PFSK-1 (cell line): ENCODE measurements around the gene ZDHHC14.

ENCODE experiments used
- FOXP2 ChIP-seq: optimal IDR thresholded peaks from 2 replicates; pipeline ENCODE3; 2011; ENCODE audit warnings: borderline replicate concordance, control low read depth, inconsistent platforms; ENCODE audit not compliant: insufficient read depth; ENCODE audit errors: extremely low read length, extremely low read depth
- POLR2AphosphoS5 ChIP-seq: IDR thresholded peaks from 2 replicates; pipeline ENCODE4 v1.6.1; 2012; ENCODE audit warnings: low read depth, mild to moderate bottlenecking, control low read depth, low read length, moderate library complexity
- REST ChIP-seq, 2 experiments: IDR thresholded peaks; 2 replicates each; pipeline versions ENCODE4 v1.6.1 to v1.8.0; 2011 to 2012; ENCODE audit warnings: low read depth in 2 of 2, low read length in 2 of 2, control low read depth in 1 of 2, inconsistent platforms in 1 of 2, mild to moderate bottlenecking in 1 of 2, moderate library complexity in 1 of 2; ENCODE audit not compliant: insufficient read depth in 1 of 2
- SIN3A ChIP-seq: IDR thresholded peaks from 2 replicates; pipeline ENCODE4 v1.6.1; 2012; ENCODE audit warnings: mild to moderate bottlenecking, low read length, moderate library complexity, borderline replicate concordance; ENCODE audit not compliant: insufficient read depth
- TAF1 ChIP-seq: IDR thresholded peaks from 2 replicates; pipeline ENCODE4 v1.6.1; 2012; ENCODE audit warnings: low read length, control low read depth, borderline replicate concordance; ENCODE audit not compliant: insufficient read depth

The ZDHHC14 gene

GRCh38 chr6:157390273-157391060, 9.5 kb downstream of the ZDHHC14 start:
- TF ChIP-seq SIN3A (no peak), POLR2AphosphoS5 (no peak), TAF1 (no peak), FOXP2 (no peak), REST (IDR thresholded peaks at IDR 0.05; ENCODE audit: insufficient read depth in 1 of 2, low read depth in 2 of 2, low read length in 2 of 2) (no peak)

- TF ChIP-seq TAF1, result no peak
Measured at GRCh38 chr6:157392927-157393668, 12.1 kb downstream of the ZDHHC14 start.

- TF ChIP-seq REST (IDR thresholded peaks at IDR 0.05; ENCODE audit: insufficient read depth in 1 of 2, low read depth in 2 of 2, low read length in 2 of 2) (no peak), SIN3A (no peak), TAF1 (no peak), FOXP2 (no peak), POLR2AphosphoS5 (no peak)
Measured at GRCh38 chr6:157393669-157394327, 12.8 kb downstream of the ZDHHC14 start.

- TF ChIP-seq FOXP2 (no peak), TAF1 (no peak), POLR2AphosphoS5 (no peak), REST (IDR thresholded peaks at IDR 0.05; ENCODE audit: insufficient read depth in 1 of 2, low read depth in 2 of 2, low read length in 2 of 2) (no peak), SIN3A (no peak)
Measured at GRCh38 chr6:157396026-157396425, 15.0 kb downstream of the ZDHHC14 start.

GRCh38 chr6:157397660-157398059, 16.7 kb downstream of the ZDHHC14 start:
- no peak for TF ChIP-seq REST (IDR thresholded peaks at IDR 0.05; ENCODE audit: insufficient read depth in 1 of 2, low read depth in 2 of 2, low read length in 2 of 2)
- no peak for TF ChIP-seq SIN3A
- TF ChIP-seq POLR2AphosphoS5, result no peak
- TF ChIP-seq TAF1, result no peak
- TF ChIP-seq FOXP2, result no peak
